ENCODE results near the gene TBC1D22A. TPM values are rescaled to one million over a fixed set of nuclear protein-coding genes. Genes with fewer than 3 reads are reported as not detected.

The TBC1D22A gene
- total RNA-seq, 2 experiments from 2014 or later = 22.3 to 43.9 TPM

DNA sequence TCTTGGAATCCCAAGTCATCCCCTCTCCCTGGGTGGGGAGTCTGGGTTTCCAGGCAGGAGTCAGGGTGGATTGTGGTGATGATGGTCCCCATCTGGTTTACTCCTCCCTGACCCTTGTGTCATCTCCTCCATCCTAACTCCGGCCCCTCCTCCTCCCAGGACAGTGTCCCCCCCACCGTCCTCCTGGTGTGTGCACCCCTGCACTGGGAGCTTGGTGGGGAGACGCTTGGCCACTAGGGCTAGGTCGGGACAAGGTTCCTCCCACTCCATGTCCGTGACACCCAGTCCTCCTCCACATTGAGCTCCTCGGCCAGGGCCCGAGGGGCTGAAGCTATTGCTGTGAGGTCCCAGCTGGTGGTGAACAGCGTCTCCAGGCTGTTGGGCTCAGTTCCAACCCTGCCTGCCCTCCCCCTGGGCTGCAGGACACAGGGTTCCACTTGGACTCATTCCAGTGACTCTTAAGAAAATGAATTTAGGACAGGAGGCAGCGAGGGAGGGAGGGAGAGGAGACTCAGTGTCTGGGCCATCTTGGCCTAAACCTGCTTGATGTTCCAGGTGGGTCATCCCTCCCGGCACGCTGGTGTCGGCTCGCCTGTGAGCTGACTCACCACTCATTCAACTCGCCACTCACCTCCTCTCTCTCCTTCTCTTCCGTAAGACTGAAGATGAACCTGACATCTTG is 433.2 kb downstream of the TBC1D22A start:
- no peak overlapping the region for H3K4me3 ChIP-seq (ENCODE audit: low read depth, low read length, poor library complexity, severe bottlenecking)
- POLR2A ChIA-PET = no interaction called here
- H2AFZ ChIP-seq (ENCODE audit: low read length) = no peak overlapping the region
- no peaks in the 10 kb centered on the region for H3K4me1 ChIP-seq (ENCODE audit: insufficient read depth, low read length, poor library complexity, severe bottlenecking)
- no peak for DNase-seq (ENCODE audit: low spot score)
- H3K9me2 ChIP-seq (ENCODE audit: insufficient read depth, low read length) = no peaks in the 10 kb centered on the region
- no peaks in the 10 kb centered on the region for H4K20me1 ChIP-seq (ENCODE audit: insufficient read depth, low read length)
- no peak overlapping the region for H3K4me2 ChIP-seq (ENCODE audit: low read length)
- CTCF ChIA-PET (ENCODE audit: unreplicated experiment) = interaction anchor here (0.6 kb wide), 1 partner anchor 408 kb away, joined by 3 read pairs; no protein-coding TSS in a partner anchor
- TF ChIP-seq, protein P1, sequence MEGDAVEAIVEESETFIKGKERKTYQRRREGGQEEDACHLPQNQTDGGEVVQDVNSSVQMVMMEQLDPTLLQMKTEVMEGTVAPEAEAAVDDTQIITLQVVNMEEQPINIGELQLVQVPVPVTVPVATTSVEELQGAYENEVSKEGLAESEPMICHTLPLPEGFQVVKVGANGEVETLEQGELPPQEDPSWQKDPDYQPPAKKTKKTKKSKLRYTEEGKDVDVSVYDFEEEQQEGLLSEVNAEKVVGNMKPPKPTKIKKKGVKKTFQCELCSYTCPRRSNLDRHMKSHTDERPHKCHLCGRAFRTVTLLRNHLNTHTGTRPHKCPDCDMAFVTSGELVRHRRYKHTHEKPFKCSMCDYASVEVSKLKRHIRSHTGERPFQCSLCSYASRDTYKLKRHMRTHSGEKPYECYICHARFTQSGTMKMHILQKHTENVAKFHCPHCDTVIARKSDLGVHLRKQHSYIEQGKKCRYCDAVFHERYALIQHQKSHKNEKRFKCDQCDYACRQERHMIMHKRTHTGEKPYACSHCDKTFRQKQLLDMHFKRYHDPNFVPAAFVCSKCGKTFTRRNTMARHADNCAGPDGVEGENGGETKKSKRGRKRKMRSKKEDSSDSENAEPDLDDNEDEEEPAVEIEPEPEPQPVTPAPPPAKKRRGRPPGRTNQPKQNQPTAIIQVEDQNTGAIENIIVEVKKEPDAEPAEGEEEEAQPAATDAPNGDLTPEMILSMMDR (conservative IDR thresholded peaks at IDR 0.05; ENCODE audit: low read length) = no peak
- no peak for TF ChIP-seq EZH2phosphoT487 (IDR thresholded peaks at IDR 0.05; ENCODE audit: borderline replicate concordance, low read depth, low read length)
- H3K9me3 ChIP-seq (ENCODE audit: low read length) = no peaks in the 10 kb centered on the region
- H3K36me3 ChIP-seq (ENCODE audit: insufficient read depth, low read length) = no peaks in the 10 kb centered on the region
- BruUV-seq (replicated peaks) = no TSS peak
- H3K27ac ChIP-seq (ENCODE audit: low read depth, low read length, poor library complexity, severe bottlenecking) = no peak overlapping the region
- no peaks in the 10 kb centered on the region for H3K79me2 ChIP-seq (ENCODE audit: insufficient read depth, low read depth, low read length)
- intact Hi-C loops (cut with micrococcal nuclease; ENCODE audit: unreplicated experiment) = no loop called here

DNA sequence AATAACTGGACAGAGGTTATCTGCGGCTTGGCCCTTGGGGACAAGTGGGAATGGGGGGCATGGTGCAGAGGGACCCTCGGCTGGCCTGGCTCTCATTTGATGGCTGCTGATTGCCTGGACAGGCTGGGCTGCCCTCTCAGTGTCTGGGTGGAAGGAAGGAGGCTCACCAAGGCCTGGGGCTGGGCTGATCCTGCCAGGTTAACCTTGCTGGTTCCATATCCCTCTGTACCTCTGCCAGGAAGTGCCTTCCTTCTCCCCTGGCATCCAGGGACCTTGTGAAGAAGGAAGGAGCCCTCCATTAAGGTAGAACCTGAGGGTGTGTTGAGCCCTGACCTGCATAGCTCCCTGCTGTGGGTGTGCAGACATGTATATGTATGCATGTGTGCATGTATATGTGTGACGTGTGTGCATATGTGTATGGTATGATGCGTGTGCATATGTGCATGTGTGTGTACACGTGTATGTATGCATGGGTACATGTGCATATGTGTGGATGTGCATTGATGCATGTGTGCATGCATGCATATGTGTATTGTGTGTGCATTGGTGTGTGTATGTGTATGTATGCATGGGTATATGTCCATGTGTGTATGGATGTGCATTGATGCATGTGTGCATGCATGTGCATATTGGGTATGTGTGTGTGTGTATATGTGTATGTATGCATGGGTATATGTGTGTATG is 433.9 kb downstream of the TBC1D22A start:
- no TSS peak for BruUV-seq (replicated peaks)
- POLR2A ChIA-PET = no interaction called here
- no peak for TF ChIP-seq EZH2phosphoT487 (IDR thresholded peaks at IDR 0.05; ENCODE audit: borderline replicate concordance, low read depth, low read length)
- TF ChIP-seq, protein P1 (conservative IDR thresholded peaks at IDR 0.05; ENCODE audit: low read length) = no peak

More for the DNA sequence above, 433.9 kb downstream of the TBC1D22A start:
- Histone ChIP-seq H3K79me2 (ENCODE audit: insufficient read depth, low read depth, low read length) (no peaks in the 10 kb centered on the region), H3K9me3 (ENCODE audit: low read length) (no peaks in the 10 kb centered on the region), H3K4me3 (ENCODE audit: low read depth, low read length, poor library complexity, severe bottlenecking) (no peak overlapping the region), H3K4me1 (ENCODE audit: insufficient read depth, low read length, poor library complexity, severe bottlenecking) (no peaks in the 10 kb centered on the region), H2AFZ (ENCODE audit: low read length) (no peak overlapping the region), H4K20me1 (ENCODE audit: insufficient read depth, low read length) (no peaks in the 10 kb centered on the region), H3K4me2 (ENCODE audit: low read length) (no peak overlapping the region), H3K27ac (ENCODE audit: low read depth, low read length, poor library complexity, severe bottlenecking) (no peak overlapping the region), H3K36me3 (ENCODE audit: insufficient read depth, low read length) (no peaks in the 10 kb centered on the region), H3K9me2 (ENCODE audit: insufficient read depth, low read length) (no peaks in the 10 kb centered on the region)
- no peak for DNase-seq (ENCODE audit: low spot score)
- CTCF ChIA-PET (ENCODE audit: unreplicated experiment) = interaction anchor here (0.6 kb wide), 1 partner anchor 409 kb away, joined by 3 read pairs; no protein-coding TSS in a partner anchor
- intact Hi-C loops (cut with micrococcal nuclease; ENCODE audit: unreplicated experiment) = no loop called here

Data from OCI-LY7 (cell line).